ENCODE data around the gene IFI35.
"Not testable (repeated sequence)": the region's sequence is repeated elsewhere in the genome, so short reads cannot be mapped to it uniquely, and the experiment has no call there.

IFI35 gene

GRCh38 chr17:42969001-42969581 lies 37.5 kb upstream of the IFI35 start:
- Histone ChIP-seq H3K27ac (ENCODE audit: low read length) (no peak overlapping the region), H2AFZ (ENCODE audit: low read depth, low read length) (no peak overlapping the region)

GRCh38 chr17:42971589-42971988 lies 35.0 kb upstream of the IFI35 start:
- ATAC-seq (ENCODE audit: insufficient read depth, low read depth) = no peak
- no peaks in the 10 kb centered on the region for H3K4me1 ChIP-seq (ENCODE audit: insufficient read depth, low read length)
- H4K20me1 ChIP-seq (ENCODE audit: insufficient read depth, low read length) = no peaks in the 10 kb centered on the region
- no peak for DNase-seq
- no peak overlapping the region for H2AFZ ChIP-seq (ENCODE audit: low read depth, low read length)
- H3K9me3 ChIP-seq (ENCODE audit: insufficient read depth, low read length, severe bottlenecking) = no peaks in the 10 kb centered on the region
- no peak overlapping the region for H3K27ac ChIP-seq (ENCODE audit: low read length)
- H3K36me3 ChIP-seq (ENCODE audit: insufficient read depth, low read length) = no peaks in the 10 kb centered on the region
- H3K4me3 ChIP-seq (ENCODE audit: low read depth in 1 of 2, low read length in 2 of 2) = no peak overlapping the region
- TF ChIP-seq EZH2 (IDR thresholded peaks at IDR 0.05; ENCODE audit: borderline replicate concordance, low read depth, low read length, severe bottlenecking) = no peak
- TF ChIP-seq CTCF (IDR thresholded peaks at IDR 0.05; ENCODE audit: borderline replicate concordance, extremely low read depth, low read length, poor library complexity, severe bottlenecking) = no peak
- H3K79me2 ChIP-seq (ENCODE audit: insufficient read depth, low read length) = no peaks in the 10 kb centered on the region
- no peak overlapping the region for H3K4me2 ChIP-seq (ENCODE audit: insufficient read depth, low read length)
- H3K27me3 ChIP-seq (ENCODE audit: insufficient read depth, low read length, poor library complexity) = no peaks in the 10 kb centered on the region
- H3K9ac ChIP-seq (ENCODE audit: low read depth, low read length) = no peak overlapping the region

More at GRCh38 chr17:42969001-42969581, 37.5 kb upstream of the IFI35 start:
- peaks cover 3% of the 10 kb centered on the region; the same call in 1 of the 2 replicates for H3K4me1 ChIP-seq (ENCODE audit: insufficient read depth, low read length)
- H3K36me3 ChIP-seq (ENCODE audit: insufficient read depth, low read length) = no peaks in the 10 kb centered on the region
- no peaks in the 10 kb centered on the region for H4K20me1 ChIP-seq (ENCODE audit: insufficient read depth, low read length)
- DNase-seq (peak; percentile 13), ATAC-seq (ENCODE audit: insufficient read depth, low read depth) (no peak)
- H3K79me2 ChIP-seq (ENCODE audit: insufficient read depth, low read length) = peaks cover 6% of the 10 kb centered on the region
- H3K9ac ChIP-seq (ENCODE audit: low read depth, low read length) = no peak overlapping the region
- no peak overlapping the region for H3K4me2 ChIP-seq (ENCODE audit: insufficient read depth, low read length)
- no peak overlapping the region for H3K4me3 ChIP-seq (ENCODE audit: low read depth in 1 of 2, low read length in 2 of 2)
- H3K9me3 ChIP-seq (ENCODE audit: insufficient read depth, low read length, severe bottlenecking) = no peaks in the 10 kb centered on the region
- TF ChIP-seq EZH2 (IDR thresholded peaks at IDR 0.05; ENCODE audit: borderline replicate concordance, low read depth, low read length, severe bottlenecking) = no peak
- no peak for TF ChIP-seq CTCF (IDR thresholded peaks at IDR 0.05; ENCODE audit: borderline replicate concordance, extremely low read depth, low read length, poor library complexity, severe bottlenecking)
- no peaks in the 10 kb centered on the region for H3K27me3 ChIP-seq (ENCODE audit: insufficient read depth, low read length, poor library complexity)

GRCh38 chr17:42973323-42973722 lies 33.3 kb upstream of the IFI35 start:
- not testable (repeated sequence) for H3K27me3 ChIP-seq (ENCODE audit: insufficient read depth, low read length, poor library complexity); H2AFZ ChIP-seq (ENCODE audit: low read depth, low read length); H3K79me2 ChIP-seq (ENCODE audit: insufficient read depth, low read length); H4K20me1 ChIP-seq (ENCODE audit: insufficient read depth, low read length); H3K4me2 ChIP-seq (ENCODE audit: insufficient read depth, low read length); ATAC-seq (ENCODE audit: insufficient read depth, low read depth); H3K4me3 ChIP-seq (ENCODE audit: low read depth in 1 of 2, low read length in 2 of 2); H3K4me1 ChIP-seq (ENCODE audit: insufficient read depth, low read length); DNase-seq; H3K9me3 ChIP-seq (ENCODE audit: insufficient read depth, low read length, severe bottlenecking); H3K27ac ChIP-seq (ENCODE audit: low read length); H3K9ac ChIP-seq (ENCODE audit: low read depth, low read length); H3K36me3 ChIP-seq (ENCODE audit: insufficient read depth, low read length)

- ATAC-seq (ENCODE audit: insufficient read depth, low read depth) (no peak), DNase-seq (no peak)
- 0 out of 2 replicates have a peak, but pooled peaks cover 2% of the 10 kb centered on the region for H3K79me2 ChIP-seq (ENCODE audit: insufficient read depth, low read length)
- no peaks in the 10 kb centered on the region for H3K27me3 ChIP-seq (ENCODE audit: insufficient read depth, low read length, poor library complexity)
- H3K9me3 ChIP-seq (ENCODE audit: insufficient read depth, low read length, severe bottlenecking) = peaks cover 10% of the 10 kb centered on the region
- H3K4me1 ChIP-seq (ENCODE audit: insufficient read depth, low read length) = peaks cover 7% of the 10 kb centered on the region
- no peak overlapping the region for H3K27ac ChIP-seq (ENCODE audit: low read length)
- H3K4me2 ChIP-seq (ENCODE audit: insufficient read depth, low read length) = no peak overlapping the region
- no peaks in the 10 kb centered on the region for H4K20me1 ChIP-seq (ENCODE audit: insufficient read depth, low read length)
- no peaks in the 10 kb centered on the region for H3K36me3 ChIP-seq (ENCODE audit: insufficient read depth, low read length)
- no peak overlapping the region for H3K9ac ChIP-seq (ENCODE audit: low read depth, low read length)
- H3K4me3 ChIP-seq (ENCODE audit: low read depth in 1 of 2, low read length in 2 of 2) = no peak overlapping the region
- no peak overlapping the region for H2AFZ ChIP-seq (ENCODE audit: low read depth, low read length)
- TF ChIP-seq CTCF (IDR thresholded peaks at IDR 0.05; ENCODE audit: borderline replicate concordance, extremely low read depth, low read length, poor library complexity, severe bottlenecking) (no peak), EZH2 (IDR thresholded peaks at IDR 0.05; ENCODE audit: borderline replicate concordance, low read depth, low read length, severe bottlenecking) (no peak)
Measured at GRCh38 chr17:42975265-42975664, 31.3 kb upstream of the IFI35 start.

GRCh38 chr17:42975701-42976100 lies 30.9 kb upstream of the IFI35 start:
- H4K20me1 ChIP-seq (ENCODE audit: insufficient read depth, low read length); H3K79me2 ChIP-seq (ENCODE audit: insufficient read depth, low read length); H3K9ac ChIP-seq (ENCODE audit: low read depth, low read length); ATAC-seq (ENCODE audit: insufficient read depth, low read depth); H3K4me3 ChIP-seq (ENCODE audit: low read depth in 1 of 2, low read length in 2 of 2); H3K27ac ChIP-seq (ENCODE audit: low read length); H3K36me3 ChIP-seq (ENCODE audit: insufficient read depth, low read length); H3K4me1 ChIP-seq (ENCODE audit: insufficient read depth, low read length); H3K27me3 ChIP-seq (ENCODE audit: insufficient read depth, low read length, poor library complexity); H3K4me2 ChIP-seq (ENCODE audit: insufficient read depth, low read length); DNase-seq; H2AFZ ChIP-seq (ENCODE audit: low read depth, low read length): not testable (repeated sequence)
- peaks cover 10% of the 10 kb centered on the region for H3K9me3 ChIP-seq (ENCODE audit: insufficient read depth, low read length, severe bottlenecking)

Measured in DND-41 (cell line).